Smooth muscle cell (in vitro differentiated cells): Measurements from ENCODE around the gene NGFR. TPM values are rescaled to one million over a fixed set of nuclear protein-coding genes. Genes with fewer than 3 reads are reported as not detected.

Experiments used
- DNase-seq: peaks from one replicate; lab custom pipeline; 2025; ENCODE audit not compliant: unreplicated experiment; lab: John Stamatoyannopoulos, UW
- H2AFZ ChIP-seq: fragments of 200-600 bp; sonication (generic); 2 replicates; pipeline ENCODE4 v1.6.0; 2016; ENCODE audit warnings: antibody characterized with exemption, low read depth, mild to moderate bottlenecking
- H3F3A ChIP-seq: fragments of 200-600 bp; sonication (generic); 2 replicates; pipeline ENCODE4 v1.6.0; 2017; ENCODE audit warnings: antibody characterized with exemption, low read depth
- H3K27ac ChIP-seq: fragments of 200-600 bp; sonication (generic); 2 replicates; pipeline ENCODE4 v1.5.1; 2016; ENCODE audit warnings: low read depth, mild to moderate bottlenecking
- H3K27me3 ChIP-seq: fragments of 200-600 bp; sonication (generic); 2 replicates; pipeline ENCODE4 v1.6.1; 2016; ENCODE audit warnings: low read depth, mild to moderate bottlenecking
- H3K36me3 ChIP-seq: fragments of 200-600 bp; sonication (generic); 2 replicates; pipeline ENCODE4 v1.5.1; 2016; ENCODE audit warnings: low read depth
- H3K4me1 ChIP-seq: fragments of 200-600 bp; sonication (generic); 2 replicates; pipeline ENCODE4 v1.5.1; 2016; ENCODE audit warnings: low read depth
- H3K4me2 ChIP-seq: fragments of 200-600 bp; sonication (generic); 2 replicates; pipeline ENCODE4 v1.6.0; 2016; ENCODE audit warnings: mild to moderate bottlenecking
- H3K4me3 ChIP-seq: fragments of 200-600 bp; sonication (generic); 2 replicates; pipeline ENCODE4 v1.5.1; 2016; ENCODE audit warnings: mild to moderate bottlenecking
- H3K79me2 ChIP-seq: fragments of 200-600 bp; sonication (generic); 2 replicates; pipeline ENCODE4 v1.6.0; 2016; ENCODE audit warnings: low read depth, mild to moderate bottlenecking
- H3K9ac ChIP-seq: fragments of 200-600 bp; sonication (generic); 2 replicates; pipeline ENCODE4 v1.6.0; 2016; ENCODE audit warnings: low read depth
- H3K9me3 ChIP-seq: fragments of 200-600 bp; sonication (generic); replicated peaks from 2 replicates; pipeline ENCODE4 v1.5.1; 2016; ENCODE audit warnings: low read depth
- H4K20me1 ChIP-seq: fragments of 200-600 bp; sonication (generic); 2 replicates; pipeline ENCODE4 v1.6.0; 2016; ENCODE audit warnings: low read depth
- WGBS: methylation state at CpG from one replicate; pipeline ENCODE4 v1.1.7; 2016; ENCODE audit warnings: low lambda C conversion rate; 5-methylcytosine and 5-hydroxymethylcytosine counted together
- polyA plus RNA-seq: library from polyadenylated mRNA; unstranded; fragments of >200 nt; fragmentation: Nextera tagmentation; extraction: Ambion mirVana; gene quantifications from 2 replicates; pipeline ENCODE4 v1.2.1, GENCODE V29; 2016
- total RNA-seq: library from RNA; depleted of rRNA; stranded (reverse); fragments of >200 nt; gene quantifications from 2 replicates; pipeline ENCODE4 v1.2.3, GENCODE V29; 2014
- TF ChIP-seq, protein P1 (sequence below): fragments of 200-600 bp; sonication (generic); IDR thresholded peaks from 2 replicates; pipeline ENCODE4 v1.5.1; 2017; ENCODE audit warnings: borderline replicate concordance, mild to moderate bottlenecking, antibody characterized with exemption; ENCODE audit not compliant: insufficient read depth, poor library complexity, severe bottlenecking

Gene NGFR
- total and polyA plus RNA-seq, 2 experiments from 2014 or later = 2.4 to 2.5 TPM

- Histone ChIP-seq H3K4me3 (no peak overlapping the region), H2AFZ (no peak overlapping the region), H3K9me3 (no peaks in the 10 kb centered on the region), H4K20me1 (no peaks in the 10 kb centered on the region), H3K36me3 (no peaks in the 10 kb centered on the region), H3K27ac (no peak overlapping the region), H3K4me1 (peaks cover 18% of the 10 kb centered on the region), H3F3A (peaks cover 9% of the 10 kb centered on the region), H3K9ac (no peak overlapping the region), H3K4me2 (no peak overlapping the region), H3K79me2 (no peaks in the 10 kb centered on the region), H3K27me3 (no peaks in the 10 kb centered on the region)
- TF ChIP-seq, protein P1, sequence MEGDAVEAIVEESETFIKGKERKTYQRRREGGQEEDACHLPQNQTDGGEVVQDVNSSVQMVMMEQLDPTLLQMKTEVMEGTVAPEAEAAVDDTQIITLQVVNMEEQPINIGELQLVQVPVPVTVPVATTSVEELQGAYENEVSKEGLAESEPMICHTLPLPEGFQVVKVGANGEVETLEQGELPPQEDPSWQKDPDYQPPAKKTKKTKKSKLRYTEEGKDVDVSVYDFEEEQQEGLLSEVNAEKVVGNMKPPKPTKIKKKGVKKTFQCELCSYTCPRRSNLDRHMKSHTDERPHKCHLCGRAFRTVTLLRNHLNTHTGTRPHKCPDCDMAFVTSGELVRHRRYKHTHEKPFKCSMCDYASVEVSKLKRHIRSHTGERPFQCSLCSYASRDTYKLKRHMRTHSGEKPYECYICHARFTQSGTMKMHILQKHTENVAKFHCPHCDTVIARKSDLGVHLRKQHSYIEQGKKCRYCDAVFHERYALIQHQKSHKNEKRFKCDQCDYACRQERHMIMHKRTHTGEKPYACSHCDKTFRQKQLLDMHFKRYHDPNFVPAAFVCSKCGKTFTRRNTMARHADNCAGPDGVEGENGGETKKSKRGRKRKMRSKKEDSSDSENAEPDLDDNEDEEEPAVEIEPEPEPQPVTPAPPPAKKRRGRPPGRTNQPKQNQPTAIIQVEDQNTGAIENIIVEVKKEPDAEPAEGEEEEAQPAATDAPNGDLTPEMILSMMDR = no peak
- DNase-seq = no peak
- WGBS = 93% methylated on average over 6 of the region's 6 CpGs
Measured at GRCh38 chr17:49490276-49490675, 4.8 kb upstream of the NGFR start.

DNA sequence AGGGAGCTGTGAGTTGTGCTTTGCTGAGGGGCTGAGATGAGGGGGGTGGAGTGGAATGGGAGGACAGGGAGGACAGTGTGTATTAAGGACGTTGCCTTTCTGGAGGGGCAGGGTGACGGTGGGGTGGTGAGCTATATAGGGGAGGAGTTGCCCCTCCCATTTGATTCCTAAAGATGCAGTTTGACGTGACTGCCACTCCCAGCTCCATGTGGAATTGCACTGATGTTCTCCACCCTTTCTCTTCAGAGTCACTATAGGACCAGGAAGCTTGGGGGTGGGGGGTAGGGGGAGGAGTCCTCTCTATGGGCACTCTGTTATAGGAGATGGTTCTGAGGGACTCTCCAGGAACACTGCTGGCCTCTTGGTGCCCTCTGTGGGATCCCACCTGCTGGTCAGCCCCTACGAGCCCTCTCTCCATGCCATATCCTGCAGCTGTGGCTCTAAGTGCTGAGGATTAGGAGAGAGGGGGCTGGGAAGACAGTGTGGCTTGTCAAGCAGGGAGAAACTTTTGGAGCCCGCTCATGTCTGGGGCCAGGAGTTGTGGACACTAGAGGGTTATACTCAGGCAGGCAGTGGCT, 3.8 kb upstream of the NGFR start:
- Histone ChIP-seq H3K4me3 (no peak overlapping the region), H3K79me2 (no peaks in the 10 kb centered on the region), H3K27me3 (peaks cover 9% of the 10 kb centered on the region), H3K9ac (no peak overlapping the region), H3K27ac (no peak overlapping the region), H3K36me3 (no peaks in the 10 kb centered on the region), H3F3A (peaks cover 9% of the 10 kb centered on the region), H2AFZ (no peak overlapping the region), H3K9me3 (no peaks in the 10 kb centered on the region), H3K4me2 (no peak overlapping the region), H3K4me1 (peaks cover 19% of the 10 kb centered on the region), H4K20me1 (no peaks in the 10 kb centered on the region)
- 70% methylated on average over 5 of the region's 5 CpGs for WGBS
- TF ChIP-seq, protein P1 = no peak
- no peak for DNase-seq

- no peaks in the 10 kb centered on the region for H3K79me2 ChIP-seq
- H4K20me1 ChIP-seq = no peaks in the 10 kb centered on the region
- H3K27me3 ChIP-seq = peaks cover 33% of the 10 kb centered on the region
- DNase-seq = no peak
- H3K27ac ChIP-seq = no peak overlapping the region
- H2AFZ ChIP-seq = no peak overlapping the region
- H3K4me1 ChIP-seq = peaks cover 23% of the 10 kb centered on the region
- H3F3A ChIP-seq = peaks cover 9% of the 10 kb centered on the region
- peak overlapping the region; percentile 90 for H3K4me2 ChIP-seq
- TF ChIP-seq, protein P1 = no peak
- H3K9me3 ChIP-seq = no peaks in the 10 kb centered on the region
- no peaks in the 10 kb centered on the region for H3K36me3 ChIP-seq
- H3K4me3 ChIP-seq = peak overlapping the region; percentile 45
- 55% methylated on average over 16 of the region's 17 CpGs for WGBS
- H3K9ac ChIP-seq = no peak overlapping the region
Measured at GRCh38 chr17:49494399-49494985, 601 bp upstream of the NGFR start.

- Histone ChIP-seq H2AFZ (no peak overlapping the region), H3K27me3 (peaks cover 33% of the 10 kb centered on the region), H3K9me3 (no peaks in the 10 kb centered on the region), H3K4me2 (peak overlapping the region; percentile 90), H3K36me3 (no peaks in the 10 kb centered on the region), H3K9ac (no peak overlapping the region), H3K4me3 (peak overlapping the region; percentile 45), H3F3A (peaks cover 9% of the 10 kb centered on the region), H3K27ac (no peak overlapping the region), H3K4me1 (peaks cover 23% of the 10 kb centered on the region), H4K20me1 (no peaks in the 10 kb centered on the region), H3K79me2 (no peaks in the 10 kb centered on the region)
- TF ChIP-seq, protein P1 = no peak
- WGBS = under 1% methylated on average over 22 of the region's 22 CpGs
- DNase-seq = no peak
Measured at GRCh38 chr17:49495842-49496182, 719 bp downstream of the NGFR start.
